Stimulated activated CD8-positive, alpha-beta memory T cell treated with anti-CD3 and anti-CD28 coated beads, Interleukin-7, amount 100 ng/mL, for 24 hours (primary cell): ENCODE results near the gene PRRC2C.
"Not testable (repeated sequence)": the region's sequence is repeated elsewhere in the genome, so short reads cannot be mapped to it uniquely, and the experiment has no call there.

Experiments used
- DNase-seq: peaks from one replicate; pipeline ENCODE4 v3.0.0-alpha.2; 2020; ENCODE audit warnings: low read depth

The PRRC2C gene

DNA sequence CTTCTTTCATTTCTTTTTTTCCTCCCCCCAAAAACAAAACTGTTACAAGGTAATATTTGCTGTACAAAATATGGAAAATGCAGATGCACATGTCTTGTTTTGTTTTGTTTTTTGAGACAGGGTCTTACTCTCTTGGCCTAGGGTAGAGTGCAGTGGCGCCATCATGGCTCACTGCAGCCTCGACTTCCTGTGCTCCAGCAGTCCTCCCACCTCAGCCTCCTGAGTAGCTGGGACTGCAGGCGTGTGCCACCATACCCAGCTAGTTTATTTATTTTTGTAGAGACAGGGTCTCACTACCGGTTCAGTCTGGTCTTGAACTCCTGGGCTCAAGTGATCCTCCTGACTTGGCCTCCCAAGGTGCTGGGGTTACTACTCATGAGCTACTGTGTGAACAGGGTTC, 15.5 kb downstream of the PRRC2C start:
- no peak for DNase-seq

DNA sequence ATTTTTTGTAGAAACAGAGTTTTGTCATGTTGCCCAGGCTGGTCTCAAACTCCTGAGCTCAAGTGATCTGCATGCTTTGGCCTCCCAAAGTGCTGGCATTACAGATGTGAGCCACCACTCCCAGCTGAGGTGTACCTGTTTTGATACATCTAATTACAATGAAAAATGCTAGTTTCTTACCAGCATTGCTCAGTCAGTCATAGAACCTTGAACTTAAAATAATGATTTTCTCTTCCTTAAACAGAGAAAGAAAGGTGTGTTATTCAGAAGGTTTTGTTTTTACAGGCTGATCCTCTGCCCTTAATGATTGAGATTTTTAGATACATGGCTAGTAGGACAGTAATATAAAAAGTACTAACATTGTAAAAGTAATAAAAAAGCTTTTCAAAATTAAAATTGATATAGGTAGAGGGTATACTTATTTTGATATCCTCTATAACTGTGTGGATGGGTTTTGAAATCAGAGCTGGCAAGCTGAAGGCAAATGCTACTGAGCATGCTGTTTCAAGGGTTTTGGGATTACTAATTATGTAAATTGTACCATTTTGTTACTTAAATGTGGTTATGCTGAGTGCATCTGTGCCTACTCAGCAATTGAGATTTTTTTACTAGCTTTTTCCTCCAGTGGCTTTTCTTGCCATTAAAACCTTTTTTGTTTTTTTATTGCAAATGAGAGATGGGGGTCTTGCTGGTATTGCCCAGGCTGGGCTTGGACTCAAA, 16.1 kb downstream of the PRRC2C start:
- DNase-seq = no peak

DNA sequence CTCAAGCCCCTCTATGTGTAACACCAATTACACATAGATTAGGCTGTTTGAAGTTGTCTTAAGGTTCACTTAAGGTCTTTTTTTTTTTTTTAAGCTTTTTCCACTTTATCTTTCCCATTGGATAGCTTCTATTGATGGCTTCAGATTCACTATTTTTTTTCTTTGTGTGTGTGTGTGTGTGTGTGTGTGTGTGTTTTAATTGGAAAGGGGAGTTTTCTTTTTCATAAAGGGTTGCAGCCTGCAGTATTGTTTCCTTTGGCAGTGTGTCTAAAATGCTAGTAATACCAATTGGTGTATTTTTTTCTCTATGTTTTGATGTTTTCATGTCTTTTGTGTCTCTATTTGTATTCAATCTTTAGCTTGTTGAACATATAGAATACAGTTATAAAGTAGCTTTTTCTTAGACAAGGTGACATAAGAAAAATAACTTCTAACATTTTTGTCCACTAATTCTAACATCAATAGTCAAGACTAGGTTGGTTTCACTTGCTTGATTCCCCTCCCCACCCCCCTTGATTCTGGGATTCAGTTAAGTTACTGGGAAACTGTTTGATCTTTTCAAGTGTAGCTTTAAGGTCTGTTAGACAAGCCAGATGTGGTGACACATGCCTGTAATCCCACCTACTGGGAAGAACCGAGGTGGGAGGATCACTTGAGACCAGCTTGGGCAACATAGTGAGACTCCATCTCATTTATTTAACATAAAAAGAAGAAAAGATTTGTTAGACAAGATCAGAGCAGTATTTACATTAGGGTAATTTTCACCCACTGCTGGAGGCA, 21.4 kb downstream of the PRRC2C start:
- DNase-seq = no peak

DNA sequence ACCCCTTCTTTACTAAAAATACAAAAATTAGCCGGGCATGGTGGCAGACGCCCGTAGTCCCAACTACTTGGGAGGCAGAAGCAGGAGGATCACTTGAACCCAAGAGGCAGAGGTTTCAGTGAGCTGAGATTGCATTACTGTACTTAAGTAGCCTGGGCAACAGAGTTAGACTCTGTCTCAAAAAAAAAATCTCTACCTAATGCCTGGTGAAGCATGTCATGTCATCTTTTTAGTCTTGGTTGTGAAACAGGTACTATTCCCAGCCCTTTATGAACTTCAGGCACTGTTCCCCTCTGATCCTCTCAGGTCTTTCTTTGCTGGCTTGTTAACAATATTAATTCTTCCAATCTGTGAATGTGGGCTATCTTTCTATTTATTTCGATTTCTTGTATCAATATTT, 22.1 kb downstream of the PRRC2C start:
- no peak for DNase-seq

DNA sequence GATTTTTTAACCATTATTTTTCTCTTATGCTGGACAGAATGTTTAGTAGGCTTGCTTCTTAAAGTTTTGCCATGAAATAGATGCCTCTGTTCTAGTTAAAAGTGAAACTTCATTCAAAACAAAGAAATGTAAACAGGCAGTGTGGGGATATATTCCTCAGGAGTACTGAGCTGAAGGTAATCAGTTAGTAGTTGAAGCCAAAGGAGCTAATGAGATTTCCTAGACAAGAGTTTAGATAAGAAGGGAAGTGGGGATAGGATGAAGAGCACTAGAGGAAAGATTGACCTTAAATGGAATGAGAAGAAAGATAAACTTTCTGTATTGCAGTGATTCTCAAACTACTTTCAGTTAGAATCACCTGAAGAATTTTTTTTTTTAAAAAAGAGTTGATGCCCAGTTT, 23.9 kb downstream of the PRRC2C start:
- no peak for DNase-seq

DNA sequence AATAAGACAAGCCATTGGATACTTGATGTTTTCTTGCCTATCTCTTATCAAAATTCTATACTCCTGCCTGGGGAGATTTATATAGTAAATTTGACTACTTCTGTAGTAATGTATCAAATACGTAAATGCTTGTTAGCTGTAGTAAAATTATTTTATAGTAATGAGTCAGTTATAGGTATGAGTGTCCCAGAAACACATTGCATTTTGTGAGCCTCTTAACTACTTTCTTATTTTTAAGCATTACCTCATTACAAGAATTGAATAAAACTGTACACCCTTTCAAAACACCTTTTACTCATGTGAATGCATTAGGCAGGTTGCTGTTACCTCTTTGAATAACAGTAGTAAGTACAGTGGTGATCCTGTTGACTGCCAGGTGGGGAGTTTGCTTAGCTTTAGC, 28.4 kb downstream of the PRRC2C start:
- no peak for DNase-seq

DNA sequence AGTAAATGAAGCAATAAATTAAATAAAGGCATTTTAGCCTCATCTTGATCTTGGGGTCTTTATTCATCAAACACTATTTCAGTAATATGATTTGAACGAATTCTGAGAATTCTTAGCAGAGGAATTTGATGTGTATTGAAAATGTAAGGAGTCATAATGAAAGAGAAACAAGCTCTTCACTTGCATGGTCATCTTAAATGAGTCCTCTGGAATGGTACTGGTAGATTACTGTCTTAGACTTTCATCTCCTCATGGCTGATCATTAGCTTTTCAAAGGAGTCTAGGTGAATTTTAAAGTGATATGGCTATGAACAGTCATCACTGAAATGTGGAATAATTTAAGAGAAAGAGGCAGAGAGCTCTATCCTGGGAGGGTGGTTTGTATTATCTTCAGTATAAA, 30.0 kb downstream of the PRRC2C start:
- no peak for DNase-seq

DNA sequence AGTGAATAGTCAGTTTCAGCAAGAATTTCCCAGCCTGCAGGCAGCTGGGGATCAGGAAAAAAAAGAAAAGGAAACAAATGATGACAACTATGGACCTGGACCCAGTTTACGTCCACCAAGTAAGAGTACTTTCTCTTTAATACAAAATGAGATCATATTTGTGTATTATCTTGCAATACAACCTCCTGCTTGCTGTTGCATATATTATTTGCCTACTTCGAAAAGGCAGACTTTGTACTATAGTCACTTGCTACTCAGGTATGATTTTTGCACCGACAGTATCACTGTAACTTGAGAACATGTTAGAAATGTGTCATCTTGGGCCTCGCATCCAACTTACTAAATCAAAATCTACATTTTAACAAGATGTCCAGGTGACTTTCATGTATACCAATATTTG, 30.4 kb downstream of the PRRC2C start:
- no peak for DNase-seq

DNA sequence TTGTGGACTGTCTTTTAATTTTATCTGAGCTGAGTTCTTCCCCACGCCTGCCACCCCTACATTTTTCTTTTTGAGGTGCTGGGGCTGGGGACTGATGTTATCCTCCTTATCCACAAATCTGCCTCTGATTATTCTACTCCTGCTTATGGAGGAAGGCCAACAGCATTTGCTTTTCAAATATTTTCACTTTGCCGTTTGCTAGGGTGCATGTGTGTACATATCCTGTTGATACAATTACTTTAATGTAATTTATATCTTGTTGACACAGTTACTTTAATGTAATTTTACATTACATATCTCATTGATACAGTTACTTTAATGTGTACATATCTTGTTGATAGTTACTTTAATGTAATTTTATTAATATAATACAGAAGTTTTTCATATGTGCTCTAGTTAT, 36.2 kb downstream of the PRRC2C start:
- DNase-seq = no peak

DNA sequence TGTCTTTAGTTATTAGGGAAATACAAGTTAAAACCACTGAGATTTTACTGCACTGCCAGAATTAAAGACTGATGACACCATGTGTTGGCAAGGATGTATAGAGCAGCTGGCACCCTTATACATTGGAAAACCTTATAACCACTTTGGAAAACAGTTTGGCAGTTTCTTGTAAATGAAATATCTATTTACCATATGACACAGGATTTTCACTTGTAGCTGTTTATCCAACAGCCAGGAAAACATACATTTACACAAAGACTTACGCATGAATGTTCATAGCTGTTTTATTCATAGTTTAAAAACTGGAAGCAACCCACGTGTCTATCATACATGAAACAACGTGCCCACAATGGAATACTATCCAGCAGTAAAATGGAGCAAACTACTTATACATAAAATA, 45.3 kb downstream of the PRRC2C start:
- no peak for DNase-seq

DNA sequence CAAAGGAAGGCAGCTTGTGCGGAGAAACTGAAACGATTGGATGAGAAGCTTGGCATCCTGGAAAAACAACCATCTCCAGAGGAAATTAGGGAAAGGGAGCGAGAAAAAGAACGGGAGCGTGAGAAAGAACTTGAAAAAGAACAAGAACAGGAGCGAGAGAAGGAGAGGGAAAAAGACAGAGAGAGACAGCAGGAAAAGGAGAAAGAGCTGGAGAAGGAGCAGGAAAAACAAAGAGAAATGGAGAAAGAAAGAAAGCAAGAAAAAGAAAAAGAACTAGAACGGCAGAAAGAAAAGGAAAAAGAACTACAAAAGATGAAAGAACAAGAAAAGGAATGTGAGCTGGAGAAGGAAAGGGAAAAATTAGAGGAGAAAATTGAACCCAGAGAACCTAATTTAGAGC, 47.2 kb downstream of the PRRC2C start:
- DNase-seq = no peak

DNA sequence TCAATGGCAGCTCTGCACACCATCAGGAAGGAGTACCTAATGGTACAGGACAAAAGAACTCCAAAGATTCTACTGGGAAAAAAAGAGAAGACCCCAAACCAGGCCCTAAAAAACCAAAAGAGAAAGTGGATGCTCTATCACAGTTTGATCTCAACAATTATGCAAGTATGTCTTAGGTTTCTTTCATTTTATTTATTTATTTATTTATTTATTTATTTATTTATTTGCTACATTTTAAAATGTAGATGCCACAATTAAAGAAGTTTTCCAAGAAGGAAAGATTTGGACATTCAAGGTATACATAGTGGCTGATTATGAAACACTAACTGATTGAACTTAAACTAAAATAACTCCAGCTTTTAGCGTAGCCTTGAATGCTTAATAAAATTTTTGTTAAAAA, 60.2 kb downstream of the PRRC2C start:
- no peak for DNase-seq

DNA sequence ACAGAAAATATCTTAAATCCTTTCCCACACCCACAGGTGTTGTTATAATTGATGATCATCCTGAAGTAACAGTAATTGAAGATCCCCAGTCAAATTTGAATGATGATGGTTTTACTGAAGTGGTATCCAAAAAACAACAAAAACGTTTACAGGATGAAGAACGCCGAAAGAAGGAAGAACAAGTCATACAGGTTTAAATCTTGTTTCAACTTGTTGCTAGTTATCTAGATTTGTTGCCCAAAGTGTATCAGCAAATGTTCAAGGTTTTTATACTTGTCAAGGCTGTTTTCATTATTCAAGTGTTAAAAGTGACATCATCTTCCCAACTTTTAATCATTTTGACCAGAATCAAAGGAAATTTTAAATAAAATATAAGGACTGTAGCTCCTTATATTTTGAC, 64.7 kb downstream of the PRRC2C start:
- no peak for DNase-seq

DNA sequence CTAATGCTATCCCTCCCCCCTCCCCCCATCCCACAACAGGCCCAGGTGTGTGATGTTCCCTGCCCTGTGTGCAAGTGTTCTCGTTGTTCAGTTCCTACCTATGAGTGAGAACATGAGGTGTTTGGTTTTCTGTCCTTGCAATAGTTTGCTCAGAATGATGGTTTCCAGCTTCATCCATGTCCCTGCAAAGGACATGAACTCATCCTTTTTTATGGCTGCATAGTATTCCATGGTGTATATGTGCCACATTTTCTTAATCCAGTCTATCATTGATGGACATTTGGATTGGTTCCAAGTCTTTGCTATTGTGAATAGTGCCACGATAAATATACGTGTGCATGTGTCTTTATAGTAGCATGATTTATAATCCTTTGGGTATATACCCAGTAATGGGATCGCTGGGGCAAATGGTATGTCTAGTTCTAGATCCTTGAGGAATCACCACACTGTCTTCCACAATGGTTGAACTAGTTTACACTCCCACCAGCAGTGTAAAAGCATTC, 65.3 kb downstream of the PRRC2C start:
- DNase-seq = not testable (repeated sequence)

DNA sequence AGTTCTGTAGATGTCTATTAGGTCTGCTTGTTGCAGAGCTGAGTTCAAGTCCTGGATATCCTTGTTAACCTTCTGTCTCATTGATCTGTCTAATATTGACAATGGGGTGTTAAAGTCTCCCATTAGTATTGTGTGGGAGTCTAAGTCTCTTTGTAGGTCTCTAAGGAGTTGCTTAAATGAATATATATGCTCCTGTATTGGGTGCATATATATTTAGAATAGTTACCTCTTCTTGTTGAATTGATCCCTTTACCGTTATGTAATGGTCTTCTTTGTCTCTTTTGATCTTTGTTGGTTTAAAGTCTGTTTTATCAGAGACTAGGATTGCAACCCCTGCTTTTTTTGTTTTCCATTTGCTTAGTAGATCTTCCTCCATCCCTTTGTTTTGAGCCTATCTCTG, 68.6 kb downstream of the PRRC2C start:
- DNase-seq = not testable (repeated sequence)

DNA sequence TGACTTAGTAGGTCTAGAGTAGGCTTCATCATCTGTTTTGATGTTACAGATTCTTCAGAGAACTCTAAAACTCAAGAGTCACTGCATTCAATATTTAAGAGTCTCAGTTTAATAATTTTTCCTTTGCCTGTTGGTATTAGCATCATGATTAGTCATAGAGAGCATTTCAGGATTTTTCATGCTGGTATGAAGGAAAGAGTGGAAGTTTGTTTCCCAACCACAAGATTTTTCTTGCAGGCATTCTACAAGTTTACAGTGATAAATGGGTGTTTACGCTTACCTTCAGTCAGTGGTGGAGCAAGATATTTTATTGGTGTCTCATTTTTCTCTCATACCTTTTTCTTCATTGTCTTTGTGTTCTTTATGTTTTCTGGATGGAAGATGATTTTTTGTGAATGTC, 78.3 kb downstream of the PRRC2C start:
- DNase-seq = no peak

DNA sequence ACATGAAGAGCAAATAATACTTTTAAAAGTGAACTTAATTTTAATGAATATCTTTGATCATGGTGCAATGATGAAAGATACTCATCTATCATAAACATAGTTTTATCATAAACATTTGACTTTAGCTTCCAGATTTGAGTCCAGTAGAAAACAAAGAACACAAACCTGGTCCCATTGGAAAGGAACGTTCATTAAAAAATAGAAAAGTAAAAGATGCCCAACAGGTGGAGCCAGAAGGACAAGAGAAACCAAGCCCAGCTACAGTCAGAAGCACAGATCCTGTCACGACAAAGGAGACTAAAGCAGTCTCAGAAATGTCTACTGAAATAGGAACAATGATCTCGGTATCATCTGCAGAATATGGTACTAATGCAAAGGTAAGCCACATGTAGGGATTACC, 81.1 kb downstream of the PRRC2C start:
- DNase-seq = no peak

DNA sequence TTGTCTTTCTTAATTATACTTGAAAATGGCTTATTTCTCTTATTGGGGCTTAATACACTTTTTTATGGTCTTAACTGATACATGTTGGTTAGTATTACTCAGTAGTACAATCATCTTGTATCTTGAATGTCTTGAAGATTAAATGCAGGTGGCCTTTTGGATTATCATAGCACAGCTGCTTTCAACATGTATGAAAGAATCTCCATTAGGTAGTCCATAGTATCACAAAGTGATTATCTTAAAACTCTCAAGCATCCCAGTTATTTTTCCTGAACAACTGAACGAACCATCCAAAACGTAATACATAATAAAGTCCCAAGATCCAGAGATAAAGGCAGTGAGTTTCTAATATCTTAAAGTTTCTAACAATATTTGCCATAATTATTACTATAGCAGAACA, 85.0 kb downstream of the PRRC2C start:
- no peak for DNase-seq

DNA sequence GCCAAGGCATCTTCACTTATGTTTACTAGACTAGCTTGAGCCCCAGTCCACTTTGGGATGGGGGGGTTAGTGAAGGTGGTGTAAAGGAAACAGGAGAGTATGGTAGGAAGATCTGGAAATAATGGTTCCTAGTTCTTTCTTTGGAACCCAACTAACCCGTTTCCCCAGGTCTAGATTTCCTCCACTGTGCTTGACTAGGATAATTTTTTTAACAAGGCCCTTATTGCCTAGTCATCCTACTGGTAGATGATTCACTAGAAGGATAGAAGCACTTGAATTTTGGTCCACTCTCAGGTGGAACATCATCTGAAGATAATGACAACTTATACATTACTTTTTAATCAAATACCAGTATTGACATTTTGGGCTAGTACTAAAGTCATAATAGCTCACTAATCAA, 90.8 kb downstream of the PRRC2C start:
- DNase-seq = no peak

DNA sequence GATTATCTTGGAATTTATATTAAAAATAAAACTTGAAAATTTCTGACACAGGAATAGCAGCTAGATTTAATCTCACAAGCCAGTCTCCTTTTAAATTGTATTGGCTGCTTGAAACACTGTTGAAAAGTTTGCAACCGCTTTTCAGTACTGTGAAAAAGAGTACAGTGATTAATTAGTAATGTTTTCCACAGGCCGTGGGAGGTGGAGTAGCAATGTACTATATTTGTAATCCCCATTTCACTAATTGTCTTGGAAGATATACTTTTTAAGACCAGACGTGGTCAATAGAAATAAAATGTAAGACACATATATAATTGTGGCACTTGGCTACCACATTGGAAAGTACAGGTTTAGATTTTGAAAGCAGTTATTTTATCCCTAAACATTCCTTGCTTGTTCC, 95.9 kb downstream of the PRRC2C start:
- no peak for DNase-seq

DNA sequence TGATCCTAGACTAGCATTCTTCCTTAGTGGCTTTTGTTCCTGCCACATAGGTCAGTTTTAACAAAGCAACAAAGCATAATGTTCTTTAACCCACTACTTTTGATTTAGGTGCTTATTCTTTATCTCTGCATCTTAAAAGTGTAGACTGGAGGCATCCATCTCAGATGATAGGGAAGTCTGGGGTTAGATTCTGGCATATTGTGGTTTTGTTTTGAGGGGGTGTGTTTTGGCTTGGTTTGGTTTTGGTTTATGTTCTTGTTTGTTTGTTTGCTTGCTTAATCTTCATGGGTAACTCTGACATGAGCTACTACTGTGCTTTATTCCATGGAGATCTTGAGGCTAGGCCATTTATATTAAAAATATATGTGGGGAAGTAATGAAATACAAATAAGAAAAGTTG, 96.4 kb downstream of the PRRC2C start:
- DNase-seq = no peak

DNA sequence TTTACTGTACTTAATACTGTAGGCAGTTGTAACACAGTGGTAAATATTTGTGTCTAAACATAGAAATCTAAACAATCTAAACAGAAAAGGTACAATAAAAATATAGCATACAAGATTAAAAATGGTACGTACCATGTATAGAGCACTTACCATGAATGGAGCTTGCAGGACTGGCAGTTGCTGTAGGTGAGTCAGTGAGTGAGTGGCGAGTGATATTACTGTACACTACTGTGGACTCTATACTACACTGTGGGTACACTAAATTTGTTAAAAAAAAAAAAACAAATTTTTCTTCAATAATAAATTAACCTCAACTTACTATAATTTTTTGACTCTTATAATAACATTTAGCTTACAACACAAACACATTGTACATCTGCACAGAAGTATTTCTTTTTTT, 97.3 kb downstream of the PRRC2C start:
- DNase-seq = no peak

DNA sequence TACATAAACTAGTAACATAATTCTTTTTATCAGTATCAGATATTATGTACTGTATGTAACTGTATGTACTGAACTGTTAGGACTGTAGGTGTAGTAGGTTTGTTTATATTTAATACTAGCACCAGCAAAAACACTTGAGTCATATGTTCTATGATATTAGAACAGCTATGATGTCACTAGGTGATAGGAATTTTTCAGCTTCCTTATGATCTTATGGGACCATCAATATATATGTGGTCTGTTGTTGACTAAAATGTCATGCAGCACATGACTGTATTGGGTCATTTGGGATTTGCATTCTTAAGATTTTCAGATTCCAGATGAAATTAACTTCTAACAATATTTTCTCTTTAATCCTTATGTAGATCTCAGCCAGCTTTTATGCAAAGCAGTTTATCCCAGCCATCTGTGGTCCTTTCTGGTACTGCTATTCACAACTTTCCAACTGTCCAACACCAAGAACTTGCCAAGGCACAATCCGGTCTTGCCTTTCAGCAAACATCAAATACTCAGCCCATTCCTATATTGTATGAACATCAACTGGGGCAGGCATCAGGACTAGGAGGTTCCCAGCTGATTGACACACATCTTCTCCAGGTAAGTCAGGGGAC, 98.4 kb downstream of the PRRC2C start:
- DNase-seq = no peak
